Measurements from ENCODE around the gene FAM107B. TPM values are rescaled to one million over a fixed set of nuclear protein-coding genes. Genes with fewer than 3 reads are reported as not detected.

The FAM107B gene
- total RNA-seq, 1 experiment from 2014 or later: 41.6 TPM

DNA sequence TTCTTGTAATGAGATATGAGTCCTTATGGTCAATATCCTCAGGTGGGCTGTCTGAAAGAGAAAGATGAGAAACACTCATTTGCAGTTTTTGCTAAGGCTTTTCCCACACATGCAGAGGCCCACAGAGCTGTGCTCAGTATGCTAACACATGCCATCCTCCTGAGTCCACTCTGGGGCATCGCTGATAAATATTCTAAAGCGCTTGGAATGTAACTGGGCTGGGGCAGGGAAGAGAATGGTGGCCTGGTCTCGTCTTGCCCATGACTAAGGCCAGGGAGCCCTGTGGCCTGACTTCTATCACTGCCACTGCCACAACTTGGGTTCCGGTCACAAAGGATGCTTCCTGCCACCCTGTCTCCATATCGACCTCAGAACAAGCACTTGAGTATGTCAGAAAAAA, 244.2 kb downstream of the FAM107B start:
- ChIA-PET POLR2A (no interaction called here), RAD21 (ENCODE audit: low non-redundant PET in 1 of 2, low total read pairs in 2 of 2, uncharacterized antibody in 2 of 2, unreplicated experiment in 2 of 2) (no interaction called here), CTCF (no interaction called here)
- Histone ChIP-seq H4K20me1 (ENCODE audit: insufficient read depth) (no peaks in the 10 kb centered on the region), H3K4me3 (replicated peaks in 1 of 2; ENCODE audit: low read depth in 1 of 2, low read length in 2 of 2) (no peak overlapping the region), H3K9me3 (ENCODE audit: control insufficient read depth in 1 of 2, insufficient read depth in 1 of 2, low read depth in 1 of 2, low read length in 2 of 2) (no peaks in the 10 kb centered on the region), H3K79me2 (ENCODE audit: insufficient read depth, low read length) (no peaks in the 10 kb centered on the region), H3K27ac (ENCODE audit: low read depth, low read length) (no peak overlapping the region), H2AFZ (ENCODE audit: low read depth, low read length, poor library complexity, severe bottlenecking) (no peak overlapping the region), H3K27me3 (ENCODE audit: insufficient read depth, low read length) (no peaks in the 10 kb centered on the region), H3K9me2 (ENCODE audit: insufficient read depth) (no peaks in the 10 kb centered on the region), H3K4me1 (ENCODE audit: control insufficient read depth in 1 of 2, insufficient read depth in 2 of 2, low read length in 2 of 2) (peaks cover 0 to 17% of the 10 kb centered on the region in 2 experiments; a peak in 2 of 4 replicates), H3K4me2 (ENCODE audit: low read length) (no peak overlapping the region), H3K9ac (ENCODE audit: low read length) (no peak overlapping the region), H3K36me3 (ENCODE audit: control insufficient read depth in 1 of 2, insufficient read depth in 2 of 2, low read length in 2 of 2) (no peaks in the 10 kb centered on the region)
- no TSS peak for BruUV-seq (replicated peaks)
- TF ChIP-seq EZH2phosphoT487 (IDR thresholded peaks at IDR 0.05; ENCODE audit: borderline replicate concordance) (no peak), YY1 (IDR thresholded peaks at IDR 0.05; ENCODE audit: extremely low read depth, insufficient replicate concordance, low read depth, low read length) (no peak), EGR1 (IDR thresholded peaks at IDR 0.05; ENCODE audit: low read depth) (no peak), ELF1 (IDR thresholded peaks at IDR 0.05; ENCODE audit: borderline replicate concordance, low read depth) (no peak), RAD21 (IDR thresholded peaks at IDR 0.05; ENCODE audit: low read depth) (no peak), TCF7L2 (IDR thresholded peaks at IDR 0.05; ENCODE audit: borderline replicate concordance, extremely low read depth, insufficient read depth, insufficient read length) (no peak), JUND (IDR thresholded peaks at IDR 0.05) (no peak), ZBTB33 (IDR thresholded peaks at IDR 0.05; ENCODE audit: extremely low read depth, insufficient replicate concordance, low read length) (no peak), ZNF274 (IDR thresholded peaks at IDR 0.05; ENCODE audit: low read depth, low read length) (no peak), SRF (IDR thresholded peaks at IDR 0.05; ENCODE audit: low read depth) (no peak), ZFX (IDR thresholded peaks at IDR 0.05) (no peak), FOSL1 (IDR thresholded peaks at IDR 0.05; ENCODE audit: low read depth) (no peak), CBX3 (IDR thresholded peaks at IDR 0.05; ENCODE audit: low read depth) (no peak), CEBPB (IDR thresholded peaks at IDR 0.05; ENCODE audit: low read depth) (no peak), POLR2A (IDR thresholded peaks at IDR 0.05; ENCODE audit: borderline replicate concordance, extremely low read depth, insufficient read depth, insufficient read length) (no peak)
- TF ChIP-seq, protein P1, sequence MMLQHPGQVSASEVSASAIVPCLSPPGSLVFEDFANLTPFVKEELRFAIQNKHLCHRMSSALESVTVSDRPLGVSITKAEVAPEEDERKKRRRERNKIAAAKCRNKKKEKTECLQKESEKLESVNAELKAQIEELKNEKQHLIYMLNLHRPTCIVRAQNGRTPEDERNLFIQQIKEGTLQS (IDR thresholded peaks at IDR 0.05): no peak
- TF ChIP-seq, protein P2, sequence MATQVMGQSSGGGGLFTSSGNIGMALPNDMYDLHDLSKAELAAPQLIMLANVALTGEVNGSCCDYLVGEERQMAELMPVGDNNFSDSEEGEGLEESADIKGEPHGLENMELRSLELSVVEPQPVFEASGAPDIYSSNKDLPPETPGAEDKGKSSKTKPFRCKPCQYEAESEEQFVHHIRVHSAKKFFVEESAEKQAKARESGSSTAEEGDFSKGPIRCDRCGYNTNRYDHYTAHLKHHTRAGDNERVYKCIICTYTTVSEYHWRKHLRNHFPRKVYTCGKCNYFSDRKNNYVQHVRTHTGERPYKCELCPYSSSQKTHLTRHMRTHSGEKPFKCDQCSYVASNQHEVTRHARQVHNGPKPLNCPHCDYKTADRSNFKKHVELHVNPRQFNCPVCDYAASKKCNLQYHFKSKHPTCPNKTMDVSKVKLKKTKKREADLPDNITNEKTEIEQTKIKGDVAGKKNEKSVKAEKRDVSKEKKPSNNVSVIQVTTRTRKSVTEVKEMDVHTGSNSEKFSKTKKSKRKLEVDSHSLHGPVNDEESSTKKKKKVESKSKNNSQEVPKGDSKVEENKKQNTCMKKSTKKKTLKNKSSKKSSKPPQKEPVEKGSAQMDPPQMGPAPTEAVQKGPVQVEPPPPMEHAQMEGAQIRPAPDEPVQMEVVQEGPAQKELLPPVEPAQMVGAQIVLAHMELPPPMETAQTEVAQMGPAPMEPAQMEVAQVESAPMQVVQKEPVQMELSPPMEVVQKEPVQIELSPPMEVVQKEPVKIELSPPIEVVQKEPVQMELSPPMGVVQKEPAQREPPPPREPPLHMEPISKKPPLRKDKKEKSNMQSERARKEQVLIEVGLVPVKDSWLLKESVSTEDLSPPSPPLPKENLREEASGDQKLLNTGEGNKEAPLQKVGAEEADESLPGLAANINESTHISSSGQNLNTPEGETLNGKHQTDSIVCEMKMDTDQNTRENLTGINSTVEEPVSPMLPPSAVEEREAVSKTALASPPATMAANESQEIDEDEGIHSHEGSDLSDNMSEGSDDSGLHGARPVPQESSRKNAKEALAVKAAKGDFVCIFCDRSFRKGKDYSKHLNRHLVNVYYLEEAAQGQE (IDR thresholded peaks at IDR 0.05; ENCODE audit: low read depth): no peak
- intact Hi-C loops (cut with micrococcal nuclease): no loop called here
- DNase-seq (ENCODE audit: low read depth, low spot score): no peak
- no peak for ATAC-seq
